ENCODE measurements around the gene FOXL3.

DNA sequence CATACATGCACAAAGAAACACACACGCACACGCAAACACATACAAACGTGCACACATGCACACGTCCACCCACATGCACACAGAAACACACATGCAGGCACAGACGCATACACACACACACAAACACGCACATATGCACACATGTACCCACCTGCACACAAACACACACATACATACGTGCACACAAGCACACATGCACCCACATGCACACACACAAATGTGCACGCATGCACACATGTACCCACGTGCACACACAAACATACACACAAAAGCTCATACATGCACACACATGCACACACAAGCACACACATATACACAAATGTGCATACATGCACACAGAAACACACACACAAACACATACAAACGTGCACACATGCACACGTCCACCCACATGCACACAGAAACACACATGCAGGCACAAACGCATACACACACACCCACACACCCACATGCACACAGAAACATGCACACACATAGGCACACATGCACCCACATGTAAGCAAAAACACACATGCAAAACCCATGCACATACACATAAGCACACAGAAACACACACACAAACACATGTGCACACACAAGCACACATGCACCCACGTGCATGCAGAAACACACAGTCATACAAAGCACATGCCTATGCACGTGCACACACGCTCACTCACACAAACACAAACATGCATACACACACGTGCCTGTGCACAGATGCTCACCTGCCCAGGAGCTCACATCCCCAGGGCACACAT is 44.8 kb downstream of the FOXL3 start:
- TF ChIP-seq EZH2 (IDR thresholded peaks at IDR 0.05; ENCODE audit: borderline replicate concordance): no peak
- TF ChIP-seq, protein P1, sequence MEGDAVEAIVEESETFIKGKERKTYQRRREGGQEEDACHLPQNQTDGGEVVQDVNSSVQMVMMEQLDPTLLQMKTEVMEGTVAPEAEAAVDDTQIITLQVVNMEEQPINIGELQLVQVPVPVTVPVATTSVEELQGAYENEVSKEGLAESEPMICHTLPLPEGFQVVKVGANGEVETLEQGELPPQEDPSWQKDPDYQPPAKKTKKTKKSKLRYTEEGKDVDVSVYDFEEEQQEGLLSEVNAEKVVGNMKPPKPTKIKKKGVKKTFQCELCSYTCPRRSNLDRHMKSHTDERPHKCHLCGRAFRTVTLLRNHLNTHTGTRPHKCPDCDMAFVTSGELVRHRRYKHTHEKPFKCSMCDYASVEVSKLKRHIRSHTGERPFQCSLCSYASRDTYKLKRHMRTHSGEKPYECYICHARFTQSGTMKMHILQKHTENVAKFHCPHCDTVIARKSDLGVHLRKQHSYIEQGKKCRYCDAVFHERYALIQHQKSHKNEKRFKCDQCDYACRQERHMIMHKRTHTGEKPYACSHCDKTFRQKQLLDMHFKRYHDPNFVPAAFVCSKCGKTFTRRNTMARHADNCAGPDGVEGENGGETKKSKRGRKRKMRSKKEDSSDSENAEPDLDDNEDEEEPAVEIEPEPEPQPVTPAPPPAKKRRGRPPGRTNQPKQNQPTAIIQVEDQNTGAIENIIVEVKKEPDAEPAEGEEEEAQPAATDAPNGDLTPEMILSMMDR (IDR thresholded peaks at IDR 0.05; ENCODE audit: poor library complexity): no peak

Data from hepatocyte (in vitro differentiated cells).